HG02973 (cell line): ENCODE data around the gene GALNT13.

Experiments used
- ATAC-seq: cut with Tn5 transposase; IDR thresholded peaks from one replicate; pipeline ENCODE4 v1.9.1; 2021; ENCODE audit warnings: moderate library complexity; ENCODE audit not compliant: unreplicated experiment

GALNT13 gene

DNA sequence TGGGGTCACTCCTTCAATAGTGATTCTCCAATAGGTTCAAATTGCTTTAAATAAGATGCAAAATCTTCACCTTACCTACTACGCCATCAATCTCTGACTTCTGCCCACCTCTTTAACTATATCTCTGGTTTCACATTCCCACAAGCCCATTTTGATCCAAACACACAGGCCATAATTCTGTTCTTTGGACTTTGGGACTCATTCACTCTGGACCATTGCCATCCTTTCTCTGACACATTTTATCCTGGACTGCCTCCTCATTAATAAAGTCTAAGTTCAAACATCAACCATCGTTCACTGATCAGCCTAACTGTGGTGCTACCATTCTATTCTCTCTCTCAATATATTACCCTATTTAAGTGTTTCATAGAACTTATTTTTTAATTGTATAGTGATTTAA is 332.2 kb downstream of the GALNT13 start:
- no peak for ATAC-seq

DNA sequence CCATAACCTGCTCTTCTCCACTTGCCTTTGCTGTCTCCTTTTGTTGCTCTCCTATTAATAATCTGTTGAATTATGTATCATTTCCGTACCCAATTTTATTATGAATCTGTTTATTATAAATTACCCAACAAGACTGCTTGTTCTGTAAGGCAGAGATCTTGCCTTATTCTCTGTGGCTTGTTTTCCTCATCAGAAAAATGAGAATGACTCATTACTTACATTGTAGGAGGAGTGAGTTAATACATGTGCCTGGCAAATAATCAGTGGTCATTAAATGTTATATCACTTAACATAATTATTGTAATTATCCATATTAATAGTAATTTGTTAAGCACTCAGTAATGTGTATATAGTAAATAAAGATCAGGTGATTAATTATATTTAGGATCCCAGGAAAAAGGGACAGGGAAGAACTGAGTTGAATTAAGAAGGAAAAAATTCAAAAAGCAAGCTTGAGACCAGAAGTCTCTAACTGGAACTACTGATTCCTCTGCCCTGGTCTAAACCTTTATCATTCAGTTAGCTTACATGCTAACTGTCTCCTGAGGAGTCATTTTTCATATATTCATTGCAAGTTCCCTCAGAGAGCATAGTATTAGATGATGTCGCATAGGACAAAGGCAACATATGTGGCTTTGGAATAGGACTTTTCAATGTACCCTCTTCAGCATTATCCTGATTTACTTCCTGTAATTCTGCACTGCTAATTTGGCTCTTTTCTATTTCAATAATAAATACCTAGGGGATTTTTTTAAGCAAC is 335.7 kb downstream of the GALNT13 start:
- no peak for ATAC-seq

DNA sequence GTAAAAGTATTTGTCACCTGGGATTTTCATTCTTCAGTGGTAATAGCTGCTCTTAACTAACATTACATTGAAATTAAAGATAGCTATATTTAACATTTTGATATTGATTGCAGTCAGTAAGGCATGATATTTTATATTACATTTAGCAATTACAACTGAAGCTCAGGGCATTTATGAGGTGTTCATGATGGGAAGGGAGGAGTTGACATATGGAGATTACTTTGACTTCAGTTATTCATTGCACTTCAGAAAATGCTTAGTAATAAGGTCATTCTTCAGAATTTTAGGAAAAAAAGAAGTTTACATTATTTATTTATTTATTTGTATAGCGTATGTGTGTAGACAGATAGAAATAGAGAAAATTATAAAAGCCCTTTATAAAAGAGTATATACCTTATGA is 352.0 kb downstream of the GALNT13 start:
- no peak for ATAC-seq

DNA sequence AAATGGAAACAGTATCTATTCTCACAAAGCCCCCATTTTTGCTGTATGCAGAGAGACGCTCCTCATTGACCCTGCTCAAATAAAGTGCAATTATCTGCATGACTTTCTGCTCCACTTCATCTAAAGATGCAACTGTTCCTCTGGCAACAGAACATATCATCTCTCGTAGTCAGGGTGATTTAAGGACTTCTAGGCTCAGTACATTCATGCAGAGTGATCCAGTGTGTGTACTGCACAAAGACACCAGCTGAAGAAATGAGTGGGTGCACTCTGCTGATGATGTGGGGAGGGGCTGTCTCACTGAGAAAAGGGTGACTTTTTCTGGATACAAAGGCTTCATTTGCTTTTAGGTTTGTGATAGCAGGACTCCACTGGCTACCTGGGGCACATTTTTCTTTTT is 355.2 kb downstream of the GALNT13 start:
- no peak for ATAC-seq

DNA sequence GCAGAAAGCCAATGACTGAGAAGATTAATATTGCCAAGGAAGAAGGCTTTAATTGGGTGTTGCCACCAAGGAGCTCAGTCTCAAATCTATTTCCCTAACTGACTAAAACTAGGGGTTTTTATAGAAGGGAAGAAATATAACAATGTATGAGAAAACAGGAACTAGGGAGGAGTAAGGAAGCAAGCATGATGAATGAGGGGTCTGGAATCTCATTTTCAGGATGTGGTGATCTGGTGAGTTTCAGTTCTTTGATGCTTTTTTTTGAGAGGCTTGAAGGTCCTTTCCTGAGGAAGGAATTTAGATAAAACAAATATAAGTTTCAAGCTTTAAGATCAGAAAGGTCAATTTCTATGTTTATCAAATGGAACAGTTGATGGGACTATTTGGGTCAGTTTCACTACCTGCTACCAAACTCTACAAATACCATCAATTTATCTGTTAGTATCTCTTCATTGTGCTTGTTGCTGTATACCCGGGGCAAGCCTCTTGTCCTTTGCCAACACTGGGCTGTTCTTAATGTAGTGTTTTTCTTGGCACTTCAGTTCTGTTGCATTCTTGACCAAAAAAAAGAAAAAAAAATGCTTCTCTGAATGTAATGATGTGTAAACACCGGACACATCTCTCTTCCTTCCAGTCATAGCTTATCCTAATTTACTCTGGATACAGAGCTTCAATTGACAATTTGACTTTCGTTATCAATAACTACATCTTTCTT is 357.0 kb downstream of the GALNT13 start:
- no peak for ATAC-seq

DNA sequence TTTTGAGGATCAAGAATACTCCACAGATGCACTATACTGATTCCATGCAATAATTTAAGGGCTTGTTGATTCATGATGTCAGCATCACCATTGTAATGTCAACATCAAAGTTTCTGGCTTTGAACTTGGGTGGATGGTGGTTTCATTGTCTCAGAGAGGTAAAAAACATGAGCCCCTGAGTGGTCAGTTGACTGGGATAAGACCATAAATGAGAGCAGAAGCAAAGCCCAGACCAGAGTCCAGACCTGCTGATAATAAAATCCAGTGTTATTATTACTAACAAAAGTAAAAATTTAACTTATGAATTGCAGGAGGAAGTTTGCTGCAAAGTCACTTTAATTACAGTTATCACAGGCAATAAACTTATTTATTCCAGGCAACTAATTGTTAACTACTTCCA is 358.2 kb downstream of the GALNT13 start:
- no peak for ATAC-seq

DNA sequence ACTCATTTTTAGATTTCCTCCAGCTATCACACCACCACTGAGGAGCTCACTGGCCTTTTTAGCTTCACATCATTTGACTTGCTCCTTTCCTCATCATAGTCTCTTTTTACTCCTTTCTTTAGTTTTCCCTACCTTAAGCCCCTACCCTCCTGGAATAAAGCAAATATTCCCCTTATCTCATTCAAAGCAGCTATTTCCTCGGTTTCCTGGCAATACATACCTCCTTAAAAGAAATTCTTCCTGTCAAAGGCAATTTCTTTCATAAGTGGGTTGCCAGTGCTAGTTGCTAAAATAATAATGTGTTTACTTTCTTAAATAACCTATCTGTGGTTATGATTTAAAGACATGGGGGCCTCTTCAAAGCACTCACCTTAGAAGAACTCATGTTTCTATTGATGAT is 359.3 kb downstream of the GALNT13 start:
- ATAC-seq, result no peak

DNA sequence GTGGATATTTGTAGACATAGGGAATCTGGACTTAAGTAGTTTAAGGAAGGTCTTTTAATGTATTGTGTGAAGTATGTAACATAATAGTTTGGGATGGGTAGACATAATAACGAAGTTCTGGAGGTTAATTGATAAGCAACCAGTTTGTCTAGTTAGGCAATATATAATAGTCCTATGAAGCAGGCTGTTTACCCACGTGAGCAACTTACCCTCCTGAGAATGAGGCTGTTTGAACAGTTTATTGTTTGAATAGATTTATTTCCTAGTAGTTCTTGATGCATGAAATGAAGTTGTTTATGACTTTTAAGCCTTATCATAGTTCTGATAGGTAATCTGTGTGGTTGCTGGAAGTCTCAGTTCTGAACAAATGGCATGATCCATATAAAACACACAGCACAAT is 361.5 kb downstream of the GALNT13 start:
- ATAC-seq, result no peak

DNA sequence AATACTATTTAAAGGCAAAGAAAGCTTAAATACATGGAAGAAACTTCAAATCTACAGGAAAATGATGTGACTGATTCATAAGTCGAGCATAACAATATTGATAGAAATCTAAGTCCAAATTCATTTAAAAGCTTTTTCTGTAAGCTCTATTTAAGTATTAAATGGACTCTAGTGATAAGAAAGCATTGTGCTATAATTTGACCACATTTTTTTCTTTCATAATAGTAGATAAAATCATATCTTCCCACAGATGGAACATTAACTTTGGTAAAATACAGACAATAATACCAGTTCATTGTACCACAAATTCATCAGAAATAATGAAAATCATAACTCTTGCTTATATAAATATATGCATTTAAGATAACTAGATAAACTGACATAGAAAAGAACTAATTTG is 366.5 kb downstream of the GALNT13 start:
- no peak for ATAC-seq

DNA sequence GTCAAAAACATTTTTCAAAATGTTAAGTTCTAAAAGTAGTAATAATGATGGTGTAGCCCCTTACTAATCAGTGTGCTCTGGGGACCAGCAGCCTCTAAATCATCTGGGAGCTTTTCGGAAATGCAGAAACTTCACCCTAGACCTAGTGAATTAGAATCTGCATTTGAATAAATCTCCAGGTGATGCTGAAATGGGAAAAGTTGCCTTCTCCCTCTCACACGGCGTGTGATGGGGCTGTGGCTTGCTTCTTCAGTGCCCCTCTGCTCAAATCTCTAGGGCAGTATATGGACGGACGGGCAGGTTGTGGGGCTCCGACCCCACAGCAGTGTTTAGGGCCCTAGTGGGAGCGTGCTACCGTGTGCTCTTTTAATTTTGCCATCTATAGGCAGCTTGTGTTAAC is 368.6 kb downstream of the GALNT13 start:
- ATAC-seq, result no peak

DNA sequence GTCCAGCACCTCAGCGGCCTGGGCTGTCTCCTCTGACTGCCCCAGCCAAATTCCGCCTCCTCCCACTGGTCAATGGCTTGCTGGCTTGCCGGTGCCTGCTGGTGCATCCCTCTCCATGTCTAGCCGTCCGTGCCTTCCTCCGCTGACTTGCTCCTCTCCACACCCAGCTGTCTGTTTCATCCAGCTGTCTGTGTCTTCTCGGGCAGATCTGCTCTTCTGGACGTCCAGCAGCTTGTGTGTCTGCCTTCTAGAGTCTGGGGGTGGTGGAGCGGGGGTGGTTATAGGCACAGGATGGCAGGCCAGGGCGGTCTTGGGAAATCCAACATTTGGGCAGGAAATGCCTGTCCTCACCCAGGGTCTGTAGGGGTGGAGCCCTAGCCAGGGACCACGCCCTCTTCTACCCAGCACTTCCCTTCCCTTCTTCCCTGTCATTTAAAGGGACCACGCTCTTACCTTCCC is 369.2 kb downstream of the GALNT13 start:
- no peak for ATAC-seq

DNA sequence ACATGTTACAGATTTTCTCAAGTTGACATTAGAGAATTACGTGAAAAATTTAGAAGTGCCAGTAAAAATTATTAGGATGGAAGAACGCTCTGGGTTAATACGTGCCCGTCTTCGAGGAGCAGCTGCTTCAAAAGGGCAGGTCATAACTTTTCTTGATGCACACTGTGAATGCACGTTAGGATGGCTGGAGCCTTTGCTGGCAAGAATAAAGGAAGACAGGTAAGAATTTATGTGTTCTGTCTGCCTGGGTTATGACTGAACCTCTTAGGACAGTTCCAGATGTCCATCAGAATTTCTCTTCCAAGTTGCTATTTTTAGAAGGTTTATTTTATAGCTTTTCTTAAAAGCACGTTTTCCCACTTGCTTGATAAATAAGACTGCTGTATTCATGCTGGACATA is 371.0 kb downstream of the GALNT13 start:
- ATAC-seq, result no peak

DNA sequence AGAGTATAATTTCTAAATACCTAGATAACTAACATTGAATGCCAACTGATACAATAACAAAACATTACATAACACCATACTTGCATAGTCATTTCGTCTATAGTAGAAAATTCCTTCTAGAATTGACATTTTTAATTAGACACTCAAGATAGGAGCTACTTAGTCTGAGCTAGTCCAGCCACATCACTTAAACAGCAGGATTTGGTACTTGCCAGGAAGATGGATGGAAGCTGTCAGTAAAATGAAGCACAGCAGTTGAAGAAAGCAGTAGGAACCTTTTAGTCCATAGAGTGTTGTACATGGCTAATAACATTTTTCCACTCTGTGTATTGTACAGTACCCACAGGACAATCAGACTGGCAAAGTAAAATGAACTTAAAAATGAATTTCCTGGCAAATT is 372.0 kb downstream of the GALNT13 start:
- no peak for ATAC-seq

DNA sequence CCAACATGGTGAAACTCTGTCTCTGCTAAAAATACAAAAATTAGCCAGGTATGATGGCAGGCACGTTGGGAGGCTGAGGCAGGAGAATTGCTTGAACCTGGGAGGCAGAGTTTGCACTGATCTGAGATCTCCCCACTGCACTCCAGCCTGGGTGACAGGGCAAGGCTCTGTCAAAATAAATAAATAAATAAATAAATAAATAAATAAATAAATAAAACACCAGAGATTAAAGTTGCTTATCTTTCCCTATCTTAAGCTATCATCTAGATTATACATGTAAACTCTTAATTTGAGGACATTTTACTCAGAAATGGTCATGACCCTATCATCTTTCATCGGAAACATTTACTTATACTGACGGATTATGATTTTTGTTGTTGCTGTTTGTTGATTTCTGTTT is 373.2 kb downstream of the GALNT13 start:
- no peak for ATAC-seq

DNA sequence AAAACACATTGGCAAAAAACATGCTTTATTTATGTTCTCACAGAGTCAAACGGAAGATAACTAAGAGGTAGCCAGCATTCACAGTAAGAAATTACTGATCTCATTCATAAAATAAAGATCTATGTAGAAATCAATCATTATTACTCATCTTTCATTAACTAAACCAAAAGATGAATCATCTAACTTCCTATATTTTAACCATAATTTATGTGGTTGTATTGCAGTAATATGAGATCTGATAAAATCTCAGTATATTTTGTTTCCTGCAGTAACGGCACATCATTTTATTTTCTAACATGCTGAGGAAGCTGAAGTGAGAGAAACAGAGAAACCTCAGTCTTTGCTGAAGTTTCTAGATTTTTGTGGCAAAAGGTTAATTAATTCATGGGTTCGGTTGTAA is 375.8 kb downstream of the GALNT13 start:
- no peak for ATAC-seq

DNA sequence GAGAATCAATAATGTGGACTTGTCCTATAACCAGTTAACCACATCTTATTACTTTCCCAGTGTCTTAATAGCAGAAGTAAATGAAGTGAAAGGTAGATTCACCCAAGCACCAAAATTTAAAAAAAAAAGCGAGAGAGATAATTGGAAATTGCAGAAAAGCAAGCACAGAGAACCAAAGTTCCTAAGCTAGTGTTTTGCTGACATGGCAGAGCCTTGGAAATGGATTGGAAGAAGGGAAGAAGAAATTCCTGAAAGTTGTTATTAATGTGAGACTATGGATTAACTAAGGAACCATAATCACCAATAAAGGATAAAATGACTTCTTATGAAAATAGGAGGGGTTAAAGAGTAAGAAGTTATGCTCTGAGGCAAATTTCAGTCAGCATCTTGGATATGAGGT is 384.4 kb downstream of the GALNT13 start:
- ATAC-seq, result no peak

DNA sequence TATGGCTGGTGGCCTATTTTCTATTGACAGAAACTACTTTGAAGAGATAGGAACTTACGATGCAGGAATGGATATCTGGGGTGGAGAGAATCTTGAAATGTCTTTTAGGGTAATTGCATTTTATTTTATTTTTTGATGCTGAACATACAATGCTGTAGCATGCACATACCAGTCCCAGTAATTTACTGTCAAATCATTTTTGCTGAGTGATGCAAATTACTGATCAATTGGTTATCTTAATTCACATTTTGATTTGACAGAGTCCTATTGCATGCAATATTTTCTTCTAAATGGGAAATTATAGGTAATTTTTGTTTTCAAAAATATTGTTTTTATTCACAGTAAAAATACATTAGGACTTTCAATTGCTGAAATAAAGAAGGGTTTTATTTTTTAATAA is 387.3 kb downstream of the GALNT13 start:
- no peak for ATAC-seq

DNA sequence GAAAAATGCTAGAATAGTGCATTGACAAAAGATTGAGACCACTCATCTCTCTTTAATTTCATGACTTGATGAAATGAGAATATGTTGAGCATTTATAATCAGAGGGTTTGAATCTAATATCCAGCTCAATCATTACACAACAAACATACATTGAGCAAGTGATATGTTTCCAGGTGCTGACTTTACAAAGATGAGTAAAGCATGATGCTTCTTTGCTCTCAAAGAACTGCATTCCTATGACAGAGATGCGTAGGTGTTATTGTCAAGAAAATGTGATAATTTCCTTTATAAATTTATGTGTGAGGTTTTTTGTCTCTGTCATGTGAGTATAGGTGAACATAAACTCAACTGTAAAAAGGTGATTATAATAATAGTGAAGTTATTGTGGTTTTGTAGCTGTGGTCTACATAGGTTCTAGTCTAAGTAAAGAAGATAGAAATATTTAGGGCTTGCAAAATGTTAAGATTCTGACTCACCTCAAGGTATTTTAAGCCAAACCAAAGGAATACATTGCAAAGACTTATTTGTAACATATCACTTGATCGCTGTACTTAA is 389.8 kb downstream of the GALNT13 start:
- ATAC-seq, result no peak

DNA sequence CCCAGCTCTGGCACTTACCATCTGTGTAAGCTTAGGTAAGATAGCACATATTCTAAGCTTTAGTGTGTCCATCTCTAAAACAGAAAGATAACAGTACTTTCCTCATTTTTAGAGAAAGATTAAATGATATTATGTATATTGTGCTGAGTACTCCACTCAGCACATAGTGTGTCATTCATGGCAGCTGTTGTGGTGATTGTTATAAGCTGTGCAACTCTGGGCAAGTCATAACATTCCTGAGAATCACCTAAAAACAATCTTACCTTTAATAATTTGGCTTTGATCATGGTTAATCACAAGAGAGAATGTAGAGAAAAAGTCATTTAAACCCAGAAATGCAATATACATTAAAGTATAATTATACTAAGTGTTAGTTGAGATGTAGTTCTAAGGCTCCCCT is 391.5 kb downstream of the GALNT13 start:
- no peak for ATAC-seq

DNA sequence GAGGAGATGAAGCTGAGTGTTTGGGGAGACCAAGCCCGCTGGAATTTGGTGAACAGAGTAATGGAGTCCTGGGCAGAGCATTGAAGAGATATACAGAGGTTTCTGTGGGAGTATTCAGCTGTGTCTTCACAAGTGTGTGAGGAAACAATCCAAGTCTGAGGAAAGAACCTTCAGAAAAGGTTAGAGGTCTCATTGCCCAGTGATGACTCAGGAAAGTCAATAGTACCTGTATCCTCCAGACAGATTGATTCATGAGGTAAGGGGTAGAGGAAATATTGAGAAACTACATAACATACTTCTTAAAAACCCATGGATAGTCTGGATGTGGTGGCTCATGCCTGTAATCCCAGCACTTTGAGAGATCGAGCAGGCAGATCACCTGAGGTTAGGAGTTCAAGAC is 392.3 kb downstream of the GALNT13 start:
- ATAC-seq, result no peak

DNA sequence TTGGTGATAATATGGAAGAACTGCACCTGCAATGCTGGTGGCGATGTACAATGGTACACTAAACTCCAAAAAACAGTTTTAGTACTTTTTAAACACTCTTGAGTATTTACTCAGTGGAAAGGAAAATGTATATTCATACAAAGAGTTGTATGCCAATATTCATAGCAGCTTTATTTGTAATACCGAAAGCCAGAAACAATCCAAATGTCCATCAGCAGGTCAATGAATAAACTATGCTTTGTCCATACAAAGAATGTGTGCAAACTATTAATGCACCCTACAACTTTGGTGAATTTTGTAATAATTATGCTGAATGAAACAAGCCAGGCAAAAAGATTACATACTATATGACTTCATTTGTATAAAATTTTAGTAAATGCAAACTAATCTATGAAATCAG is 396.3 kb downstream of the GALNT13 start:
- ATAC-seq, result no peak

DNA sequence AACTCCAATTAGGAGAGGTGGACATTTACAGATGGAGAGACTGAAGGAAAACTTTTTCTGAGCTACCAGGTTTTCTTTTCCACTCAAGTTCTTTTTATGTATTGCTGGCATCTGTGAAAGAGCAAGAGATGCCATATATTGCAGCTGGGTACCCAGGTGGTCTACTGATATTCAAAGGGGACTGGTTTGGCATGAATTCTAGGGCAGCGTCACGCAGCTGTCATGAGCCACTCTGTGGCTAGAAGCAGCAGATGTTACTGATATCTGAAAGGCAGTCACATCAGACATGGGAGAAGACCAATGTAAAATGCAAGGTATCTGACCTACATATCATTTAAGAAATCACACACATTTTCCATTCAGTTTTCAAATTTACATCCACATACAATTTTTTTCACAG is 408.8 kb downstream of the GALNT13 start:
- ATAC-seq, result no peak
